Peyer's patch (tissue), 4 donors: Measurements from ENCODE around the gene CRIM1.

Experiments used
- POLR2A ChIP-seq, 2 donors: fragments of 450-650 bp; IDR thresholded peaks; one replicate each; pipeline ENCODE4 v1.5.1; 2017; ENCODE audit warnings: antibody characterized with exemption in 2 of 2, mild to moderate bottlenecking in 2 of 2, moderate library complexity in 2 of 2
- TF ChIP-seq, protein P1 (sequence below), 6 experiments: fragments of 450-650 bp in 4 of 6; fragments of 200-600 bp in 2 of 6; sonication (generic) in 1 of 6; IDR thresholded peaks; one replicate each; pipeline ENCODE4 v1.5.1; 2017 to 2019; ENCODE audit warnings: antibody characterized with exemption in 6 of 6, mild to moderate bottlenecking in 3 of 6, moderate library complexity in 1 of 6

GRCh38 chr2:36500072-36500471, 144.5 kb downstream of the CRIM1 start:
- TF ChIP-seq, protein P1, sequence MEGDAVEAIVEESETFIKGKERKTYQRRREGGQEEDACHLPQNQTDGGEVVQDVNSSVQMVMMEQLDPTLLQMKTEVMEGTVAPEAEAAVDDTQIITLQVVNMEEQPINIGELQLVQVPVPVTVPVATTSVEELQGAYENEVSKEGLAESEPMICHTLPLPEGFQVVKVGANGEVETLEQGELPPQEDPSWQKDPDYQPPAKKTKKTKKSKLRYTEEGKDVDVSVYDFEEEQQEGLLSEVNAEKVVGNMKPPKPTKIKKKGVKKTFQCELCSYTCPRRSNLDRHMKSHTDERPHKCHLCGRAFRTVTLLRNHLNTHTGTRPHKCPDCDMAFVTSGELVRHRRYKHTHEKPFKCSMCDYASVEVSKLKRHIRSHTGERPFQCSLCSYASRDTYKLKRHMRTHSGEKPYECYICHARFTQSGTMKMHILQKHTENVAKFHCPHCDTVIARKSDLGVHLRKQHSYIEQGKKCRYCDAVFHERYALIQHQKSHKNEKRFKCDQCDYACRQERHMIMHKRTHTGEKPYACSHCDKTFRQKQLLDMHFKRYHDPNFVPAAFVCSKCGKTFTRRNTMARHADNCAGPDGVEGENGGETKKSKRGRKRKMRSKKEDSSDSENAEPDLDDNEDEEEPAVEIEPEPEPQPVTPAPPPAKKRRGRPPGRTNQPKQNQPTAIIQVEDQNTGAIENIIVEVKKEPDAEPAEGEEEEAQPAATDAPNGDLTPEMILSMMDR (IDR thresholded peaks at IDR 0.05) = no peak
- no peak for TF ChIP-seq POLR2A (IDR thresholded peaks at IDR 0.05)
